Right lobe of liver (tissue), 4 donors: Measurements from ENCODE around the gene CACNA1C.

Experiments used
- CTCF ChIP-seq, 4 donors: fragments of 200-600 bp in 3 of 4; fragments of 450-650 bp in 1 of 4; IDR thresholded peaks; one replicate each; pipeline versions ENCODE4 v1.5.1 to v1.8.0; 2016 to 2022; ENCODE audit warnings: antibody characterized with exemption in 4 of 4, mild to moderate bottlenecking in 2 of 4
- POLR2A ChIP-seq: fragments of 450-650 bp; IDR thresholded peaks from one replicate; pipeline ENCODE4 v1.6.1; 2017; ENCODE audit warnings: antibody characterized with exemption, mild to moderate bottlenecking
- donor health status: DM: no; HTN: no; CAD: no.
- donor health status: DM: no; HTN: no; CAD: no.
- donor health status: DM: no; HTN: yes; CAD: no.

- TF ChIP-seq CTCF (IDR thresholded peaks at IDR 0.05) (no peak), POLR2A (no peak)
These were observed 234.8 kb downstream of the CACNA1C start for GRCh38 chr12:2287589-2287988.
